Measurements from ENCODE around the gene ARL8A.

Gene ARL8A

DNA sequence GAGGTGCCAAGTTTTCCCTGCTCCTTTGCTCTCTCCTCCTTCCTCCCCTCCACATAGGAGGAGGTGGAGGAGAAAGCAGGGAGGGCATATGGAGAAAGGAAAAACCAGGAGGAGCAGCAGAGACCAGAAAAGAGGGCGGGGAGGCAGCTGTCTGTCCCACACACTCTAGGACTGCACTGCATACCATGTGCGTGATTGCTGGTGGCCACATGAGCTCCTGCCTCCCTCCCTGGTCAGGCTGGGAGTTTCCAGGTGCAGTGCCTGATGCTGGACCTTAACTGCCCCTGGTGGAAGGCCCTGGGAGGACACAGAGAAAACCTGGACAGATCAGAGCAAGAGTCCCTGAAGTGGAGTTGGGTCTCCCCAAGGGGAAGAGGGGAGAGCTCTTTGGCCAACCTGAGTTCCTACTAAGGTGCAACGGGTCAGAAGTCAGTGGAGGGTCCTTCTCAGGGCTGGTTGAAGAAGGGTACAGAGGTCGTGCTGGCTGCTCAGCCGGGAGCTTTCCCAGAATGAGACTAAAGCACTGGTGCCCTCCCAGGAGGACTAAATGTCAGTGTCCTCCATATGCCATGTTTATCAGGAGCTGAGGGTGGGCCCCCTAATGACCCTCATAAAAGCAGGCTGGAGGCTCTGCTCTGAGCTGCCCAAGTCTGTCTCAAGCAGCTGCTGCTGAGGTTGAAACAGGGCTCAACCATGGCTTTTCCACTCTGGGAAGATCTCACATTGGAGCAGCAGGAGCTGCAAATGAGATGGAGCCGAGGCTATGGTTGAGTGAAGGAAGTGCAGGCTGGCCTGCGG, 45.6 kb upstream of the ARL8A start:
- TF ChIP-seq, protein P1, sequence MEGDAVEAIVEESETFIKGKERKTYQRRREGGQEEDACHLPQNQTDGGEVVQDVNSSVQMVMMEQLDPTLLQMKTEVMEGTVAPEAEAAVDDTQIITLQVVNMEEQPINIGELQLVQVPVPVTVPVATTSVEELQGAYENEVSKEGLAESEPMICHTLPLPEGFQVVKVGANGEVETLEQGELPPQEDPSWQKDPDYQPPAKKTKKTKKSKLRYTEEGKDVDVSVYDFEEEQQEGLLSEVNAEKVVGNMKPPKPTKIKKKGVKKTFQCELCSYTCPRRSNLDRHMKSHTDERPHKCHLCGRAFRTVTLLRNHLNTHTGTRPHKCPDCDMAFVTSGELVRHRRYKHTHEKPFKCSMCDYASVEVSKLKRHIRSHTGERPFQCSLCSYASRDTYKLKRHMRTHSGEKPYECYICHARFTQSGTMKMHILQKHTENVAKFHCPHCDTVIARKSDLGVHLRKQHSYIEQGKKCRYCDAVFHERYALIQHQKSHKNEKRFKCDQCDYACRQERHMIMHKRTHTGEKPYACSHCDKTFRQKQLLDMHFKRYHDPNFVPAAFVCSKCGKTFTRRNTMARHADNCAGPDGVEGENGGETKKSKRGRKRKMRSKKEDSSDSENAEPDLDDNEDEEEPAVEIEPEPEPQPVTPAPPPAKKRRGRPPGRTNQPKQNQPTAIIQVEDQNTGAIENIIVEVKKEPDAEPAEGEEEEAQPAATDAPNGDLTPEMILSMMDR (IDR thresholded peaks at IDR 0.05; ENCODE audit: low read depth, low read length, missing control alignments) = peak; percentile 47
- no peak overlapping the region for H3K4me3 ChIP-seq (ENCODE audit: low read depth, low read length)
- H3K36me3 ChIP-seq (replicated peaks) = no peaks in the 10 kb centered on the region
- peak; percentile 31 for DNase-seq
- in situ Hi-C loops (cut with HindIII; ENCODE audit: low pct_ligation_motif_present, low sequenced_read_pairs) = no loop called here
- H3K27me3 ChIP-seq (replicated peaks) = peaks cover 8% of the 10 kb centered on the region
- H3K27ac ChIP-seq = no peak overlapping the region

DNA sequence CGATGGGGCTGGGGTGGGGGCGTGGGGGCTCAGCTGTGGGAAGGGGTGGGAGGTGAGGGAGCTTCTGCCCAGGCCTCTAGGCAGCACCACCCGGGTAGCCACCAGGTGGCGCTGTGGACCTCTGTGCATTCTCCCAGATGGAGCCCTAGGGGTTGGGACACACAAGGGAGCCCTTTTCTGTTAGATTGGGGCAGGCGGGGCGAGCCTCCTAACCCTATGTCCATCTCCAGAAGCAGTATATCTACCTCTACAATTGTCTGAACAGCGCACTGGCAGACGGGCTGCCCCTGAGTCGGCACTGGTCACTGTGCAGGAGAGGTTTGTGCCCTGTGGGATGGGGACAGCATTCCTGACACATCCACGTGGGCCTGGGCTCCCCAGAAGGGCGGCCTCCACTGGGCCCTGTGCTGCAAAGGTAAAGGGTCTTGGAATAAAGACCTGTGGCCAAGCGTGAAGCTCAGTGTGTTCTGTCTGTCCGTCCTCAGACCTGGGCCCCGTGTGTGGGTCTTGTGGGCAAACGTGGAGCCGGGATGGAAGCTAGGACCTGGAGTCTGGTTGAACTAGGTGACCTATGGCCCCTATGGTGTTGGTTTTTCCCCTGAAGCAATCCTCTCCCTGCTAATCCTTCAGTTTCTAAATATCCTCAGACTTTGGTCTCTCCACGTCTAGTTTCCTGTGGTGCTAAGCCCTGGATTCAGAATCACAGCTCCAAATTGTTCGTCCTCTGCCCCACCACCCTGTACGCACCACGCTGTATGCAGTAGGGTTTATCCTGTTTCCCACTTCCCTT, 44.7 kb upstream of the ARL8A start:
- TF ChIP-seq, protein P1 (IDR thresholded peaks at IDR 0.05; ENCODE audit: low read depth, low read length, missing control alignments) = peak; percentile 77
- peak; percentile 29 for DNase-seq
- Histone ChIP-seq H3K27ac (no peak overlapping the region), H3K27me3 (replicated peaks) (peaks cover 6% of the 10 kb centered on the region), H3K4me3 (ENCODE audit: low read depth, low read length) (no peak overlapping the region), H3K36me3 (replicated peaks) (no peaks in the 10 kb centered on the region)
- in situ Hi-C loops (cut with HindIII; ENCODE audit: low pct_ligation_motif_present, low sequenced_read_pairs) = no loop called here

DNA sequence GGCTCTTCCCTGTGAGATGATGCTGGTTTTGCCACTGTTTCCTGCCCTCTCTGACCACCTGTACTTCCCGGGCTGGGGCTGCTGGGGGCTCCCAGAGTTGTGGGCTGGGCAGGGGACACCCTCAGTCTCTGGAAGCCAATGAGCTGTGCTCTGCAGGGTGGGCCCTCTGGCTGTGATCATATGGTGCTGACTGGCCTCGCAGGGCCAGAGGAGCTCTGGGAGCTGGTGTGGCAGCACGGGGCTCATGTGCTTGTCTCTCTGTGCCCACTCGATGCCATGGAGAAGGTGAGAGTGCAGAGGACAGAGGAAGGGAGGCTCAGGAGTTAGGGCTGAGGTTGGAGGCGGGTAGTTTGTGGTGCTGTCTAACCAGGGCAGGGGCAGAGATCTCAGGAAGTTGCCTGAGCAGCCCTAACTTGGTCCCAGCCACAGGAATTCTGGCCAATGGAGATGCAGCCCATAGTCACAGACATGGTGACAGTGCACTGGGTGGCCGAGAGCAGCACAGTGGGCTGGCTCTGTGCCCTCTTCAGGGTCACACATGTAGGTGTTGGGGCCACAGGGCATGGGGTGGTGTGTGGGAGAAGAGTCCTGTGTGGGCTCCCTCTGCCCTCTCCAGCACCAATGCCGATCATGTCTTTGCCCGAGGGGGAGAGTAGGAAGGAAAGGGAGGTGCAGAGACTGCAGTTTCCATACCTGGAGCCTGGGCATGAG, 43.3 kb upstream of the ARL8A start:
- Histone ChIP-seq H3K27ac (no peak overlapping the region), H3K36me3 (replicated peaks) (no peaks in the 10 kb centered on the region), H3K27me3 (replicated peaks) (peaks cover 3% of the 10 kb centered on the region), H3K4me3 (ENCODE audit: low read depth, low read length) (no peak overlapping the region)
- in situ Hi-C loops (cut with HindIII; ENCODE audit: low pct_ligation_motif_present, low sequenced_read_pairs) = no loop called here
- DNase-seq = no peak
- TF ChIP-seq, protein P1 (IDR thresholded peaks at IDR 0.05; ENCODE audit: low read depth, low read length, missing control alignments) = no peak

DNA sequence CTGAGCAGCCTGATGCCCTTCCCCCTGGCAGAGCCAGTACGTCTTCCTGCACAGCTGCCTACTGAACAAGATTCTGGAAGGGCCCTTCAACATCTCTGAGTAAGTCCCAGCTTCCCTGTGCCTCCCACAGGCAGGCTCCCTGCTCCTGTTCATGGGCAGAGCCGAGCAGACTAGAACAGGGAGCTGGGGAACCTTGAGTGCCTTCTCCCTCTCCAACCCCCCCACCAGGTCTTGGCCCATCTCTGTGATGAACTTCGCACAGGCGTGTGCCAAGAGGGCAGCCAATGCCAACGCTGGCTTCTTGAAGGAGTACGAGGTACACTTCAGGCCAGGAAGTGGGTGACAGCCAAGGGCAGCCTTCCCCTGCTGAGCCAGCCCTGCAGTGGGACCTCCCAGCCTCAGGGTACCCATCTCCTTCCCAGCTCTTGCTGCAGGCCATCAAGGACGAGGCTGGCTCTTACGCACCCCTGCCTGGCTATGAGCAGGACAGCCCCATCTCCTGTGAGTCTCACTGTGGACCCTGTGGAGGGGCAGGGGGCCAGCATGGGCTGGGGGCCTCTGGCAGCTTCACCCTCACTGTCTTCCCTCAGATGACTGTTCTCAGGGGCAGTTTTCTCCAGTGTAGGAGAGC, 42.6 kb upstream of the ARL8A start:
- Histone ChIP-seq H3K27ac (no peak overlapping the region), H3K4me3 (ENCODE audit: low read depth, low read length) (no peak overlapping the region), H3K27me3 (replicated peaks) (peaks cover 7% of the 10 kb centered on the region), H3K36me3 (replicated peaks) (no peaks in the 10 kb centered on the region)
- TF ChIP-seq, protein P1 (IDR thresholded peaks at IDR 0.05; ENCODE audit: low read depth, low read length, missing control alignments) = no peak
- DNase-seq = no peak
- in situ Hi-C loops (cut with HindIII; ENCODE audit: low pct_ligation_motif_present, low sequenced_read_pairs) = no loop called here

DNA sequence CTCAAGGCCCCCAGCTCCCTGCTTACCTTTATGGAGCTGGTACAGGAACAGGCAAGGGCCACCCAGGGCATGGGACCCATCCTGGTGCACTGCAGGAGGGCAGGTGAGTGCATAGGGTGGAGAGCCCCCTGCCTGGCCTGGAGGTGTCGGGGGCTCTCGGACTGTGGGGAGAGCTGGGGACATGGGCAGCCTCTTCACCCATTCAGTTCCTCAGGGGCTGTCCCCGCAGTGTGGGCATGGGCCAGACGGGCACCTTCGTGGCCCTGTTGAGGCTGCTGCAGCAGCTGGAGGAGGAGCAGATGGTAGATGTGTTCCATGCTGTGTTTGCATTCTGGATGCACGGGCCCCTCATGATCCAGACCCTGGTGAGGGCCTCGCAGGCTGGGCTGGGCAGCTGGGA, 41.8 kb upstream of the ARL8A start:
- H3K27me3 ChIP-seq (replicated peaks) = peaks cover 9% of the 10 kb centered on the region
- H3K4me3 ChIP-seq (ENCODE audit: low read depth, low read length) = no peak overlapping the region
- no peak for DNase-seq
- no peaks in the 10 kb centered on the region for H3K36me3 ChIP-seq (replicated peaks)
- in situ Hi-C loops (cut with HindIII; ENCODE audit: low pct_ligation_motif_present, low sequenced_read_pairs) = no loop called here
- H3K27ac ChIP-seq = no peak overlapping the region
- TF ChIP-seq, protein P1 (IDR thresholded peaks at IDR 0.05; ENCODE audit: low read depth, low read length, missing control alignments) = no peak

All from brain microvascular endothelial cell (primary cell).